Adrenal gland (tissue), 19 donors: Measurements from ENCODE around the gene RFXAP. TPM values are rescaled to one million over a fixed set of nuclear protein-coding genes. Genes with fewer than 3 reads are reported as not detected.

Source experiments
- DNase-seq, 7 donors: peaks; one replicate each; pipeline ENCODE4 v3.0.0-alpha.2; 2019 to 2020
- H3K27ac ChIP-seq, 5 donors: fragments of 200-600 bp; sonication (generic) in 4 of 5; 1 replicate in 3 of 5; 2 replicates in 2 of 5; pipeline versions ENCODE4 v1.5.1 to v1.8.0; 2016 to 2020; ENCODE audit warnings: mild to moderate bottlenecking in 1 of 5
- H3K27me3 ChIP-seq: fragments of 200-600 bp; 2 replicates; pipeline ENCODE4 v1.8.0; 2021
- H3K36me3 ChIP-seq, 2 donors: fragments of 200-600 bp; replicated peaks in 1 of 2; 1 replicate in 1 of 2; 2 replicates in 1 of 2; pipeline versions ENCODE4 v1.5.1 to v1.8.0; 2018 to 2022
- H3K4me1 ChIP-seq, 2 donors: fragments of 200-600 bp; replicated peaks in 1 of 2; 1 replicate in 1 of 2; 2 replicates in 1 of 2; pipeline versions ENCODE4 v1.5.1 to v1.8.0; 2018 to 2021
- H3K4me3 ChIP-seq, 4 donors: fragments of 200-600 bp; sonication (generic) in 3 of 4; one replicate each; pipeline ENCODE4 v1.5.1; 2016 to 2018
- H3K9me3 ChIP-seq, 3 donors: fragments of 200-600 bp; sonication (generic) in 1 of 3; replicated peaks in 1 of 3; 1 replicate in 2 of 3; 2 replicates in 1 of 3; pipeline versions ENCODE4 v1.5.1 to v1.8.0; 2016 to 2021
- CTCF ChIP-seq, 6 experiments: fragments of 450-650 bp in 4 of 6; fragments of 200-600 bp in 2 of 6; sonication (generic) in 1 of 6; IDR thresholded peaks; 1 replicate in 5 of 6; 2 replicates in 1 of 6; pipeline versions ENCODE4 v1.5.1 to v1.8.0; 2016 to 2021; ENCODE audit warnings: antibody characterized with exemption in 6 of 6, mild to moderate bottlenecking in 2 of 6, moderate library complexity in 1 of 6
- POLR2A ChIP-seq, 2 donors: fragments of 450-650 bp; IDR thresholded peaks; one replicate each; pipeline ENCODE4 v1.6.1; 2017; ENCODE audit warnings: antibody characterized with exemption in 2 of 2, mild to moderate bottlenecking in 2 of 2, moderate library complexity in 1 of 2
- WGBS, 4 donors: extraction: QIAGEN DNeasy Blood & Tissue Kit in 2 of 4; methylation state at CpG; one replicate each; pipeline versions ENCODE4 v1.1.5 to v1.1.7; 2013 to 2017; 5-methylcytosine and 5-hydroxymethylcytosine counted together
- intact Hi-C, 2 donors: fragments of 100-400 bp; cut with DNase I; formaldehyde crosslinking; loops; one replicate each; pipeline versions ENCODE4 v1.14.1 to v1.15.0; 2022 to 2023
- long read RNA-seq, 10 donors: library from polyadenylated mRNA in 3 of 10; unstranded in 2 of 10; stranded (forward) in 1 of 10; transcript quantifications; one replicate each; pipeline ENCODE4 v2.0.0 and lab custom pipeline, GENCODE V29; 2021 to 2026
- polyA plus RNA-seq, 3 donors: library from polyadenylated mRNA; stranded (reverse); fragments of 200-250 nt in 2 of 3; fragments of 350-450 nt in 1 of 3; fragmentation: Illumina TruSeq in 1 of 3; extraction: RNeasy Lipid Tissue Mini Kit (QIAGEN cat#74804) in 1 of 3; gene quantifications; one replicate each; pipeline ENCODE4 v1.2.3, GENCODE V29; 2013 to 2014
- total RNA-seq, 9 donors: library from RNA; depleted of rRNA in 4 of 9; stranded (reverse); fragments of >200 nt in 4 of 9; fragments of 120-200 nt in 1 of 9; fragmentation: NEBNext Ultra II Directional in 1 of 9; extraction: Animal tissue kit (Norgen Biotek cat#: 25700) in 1 of 9; gene quantifications; one replicate each; pipeline versions ENCODE4 v1.1.0 to v1.2.4, GENCODE V29; 2013 to 2023
- donor health status: healthy with polysubstance abuse.
- donor health status: Bipolar disorder and iron deficiency.
- donor health status: DM: yes; HTN: yes; CAD: no.
- donor health status: DM: no; HTN: no; CAD: no.
- donor health status: DM: no; HTN: no; CAD: no.
- donor health status: DM: yes; HTN: yes; CAD: no.

The RFXAP gene, protein sequence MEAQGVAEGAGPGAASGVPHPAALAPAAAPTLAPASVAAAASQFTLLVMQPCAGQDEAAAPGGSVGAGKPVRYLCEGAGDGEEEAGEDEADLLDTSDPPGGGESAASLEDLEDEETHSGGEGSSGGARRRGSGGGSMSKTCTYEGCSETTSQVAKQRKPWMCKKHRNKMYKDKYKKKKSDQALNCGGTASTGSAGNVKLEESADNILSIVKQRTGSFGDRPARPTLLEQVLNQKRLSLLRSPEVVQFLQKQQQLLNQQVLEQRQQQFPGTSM
- 1 to 10 TPM; 1.1 to 4.9 (median 2.2) TPM for total RNA-seq
- polyA plus RNA-seq, result 1 to 10 TPM; 1.9 to 4.2 (median 2.0) TPM
- long read RNA-seq, donor 1, partial matches to known transcripts, result 147 of 249 reads
- long read RNA-seq, donor 1, other reads (novel, unspliced or antisense), result 102 of 249 reads
- long read RNA-seq, donor 2, partial matches to known transcripts, result 69 of 124 reads
- long read RNA-seq, donor 2, other reads (novel, unspliced or antisense), result 53 of 124 reads
- long read RNA-seq, donor 3, partial matches to known transcripts, result 82 of 155 reads
- long read RNA-seq, donor 3, other reads (novel, unspliced or antisense), result 70 of 155 reads
- long read RNA-seq, donor 4, result 0 reads
- long read RNA-seq, donor 5, transcript RFXAP-201 (3 exons, 2,304 nt), result major isoform, 5 of 6 reads
- long read RNA-seq, donor 5, partial matches to known transcripts, result 0 of 6 reads
- long read RNA-seq, donor 5, other reads (novel, unspliced or antisense), result 1 of 6 reads
- long read RNA-seq, donor 6, partial matches to known transcripts, result 0 of 1 reads
- long read RNA-seq, donor 6, other reads (novel, unspliced or antisense), result 1 of 1 reads
- long read RNA-seq, donor 7, partial matches to known transcripts, result 48 of 79 reads
- long read RNA-seq, donor 7, other reads (novel, unspliced or antisense), result 30 of 79 reads
- long read RNA-seq, donor 8, partial matches to known transcripts, result 157 of 159 reads
- long read RNA-seq, donor 8, other reads (novel, unspliced or antisense), result 0 of 159 reads
- long read RNA-seq, donor 9, partial matches to known transcripts, result 86 of 147 reads
- long read RNA-seq, donor 9, other reads (novel, unspliced or antisense), result 60 of 147 reads
- long read RNA-seq, donor 10, partial matches to known transcripts, result 0 of 1 reads
- long read RNA-seq, donor 10, other reads (novel, unspliced or antisense), result 0 of 1 reads

- Histone ChIP-seq H3K4me1 (peaks cover 12 to 17% of the 10 kb centered on the region in 2 donors), H3K27me3 (no peaks in the 10 kb centered on the region), H3K9me3 (no peaks in the 10 kb centered on the region), H3K27ac (peak within 1 kb of the TSS in 3 of 5 donors; percentile 27 to 67 (median 27)), H3K4me3 (peak within 1 kb of the TSS in 3 of 4 donors; percentile 70 to 84 (median 84)), H3K36me3 (no peaks in the 10 kb centered on the region)
- intact Hi-C loops, result no loop called here
- TF ChIP-seq CTCF (IDR thresholded peaks at IDR 0.05), result peak in 3 of 6 experiments; percentile 11 to 27 (median 13)
- TF ChIP-seq POLR2A (IDR thresholded peaks at IDR 0.05), result peak in 1 of 2 donors; percentile 48
- 0 to 6% (median 1%) methylated on average over 12 to 78 of the region's 78 CpGs for WGBS, 4 donors
- peak; percentile 83 to 92 (median 88) for DNase-seq
Observed at GRCh38 chr13:36818804-36819738, at the start of gene RFXAP. TSS of gene RFXAP (plus strand) at chr13:36819222. CDS start at chr13:36819358, 136 bp downstream.

DNA sequence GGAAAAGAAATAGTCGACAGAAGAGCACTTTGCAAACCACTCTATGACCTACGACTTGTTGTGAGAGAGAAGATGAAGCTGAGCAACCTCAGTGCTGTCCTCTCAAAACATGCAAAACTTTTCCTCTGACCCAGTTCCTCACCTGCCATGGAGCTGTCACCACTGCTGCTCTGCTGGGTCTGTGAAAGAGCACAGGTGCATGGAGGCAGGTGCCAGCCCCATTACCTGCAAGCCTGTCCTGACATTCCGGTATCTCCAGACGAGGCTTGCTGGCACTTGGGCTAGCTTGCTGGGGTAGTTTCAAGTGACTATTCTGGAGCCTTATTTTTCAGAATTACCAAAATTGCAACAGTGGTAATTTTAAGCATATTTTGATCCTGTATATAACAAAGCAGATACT is 49.5 kb upstream of the RFXAP start:
- TF ChIP-seq CTCF (IDR thresholded peaks at IDR 0.05) (no peak), POLR2A (IDR thresholded peaks at IDR 0.05) (no peak)
- 69 to 81% (median 71%) methylated on average over 4 of the region's 4 CpGs for WGBS, 4 donors
- no peak for DNase-seq
- no peaks in the 10 kb centered on the region for H3K36me3 ChIP-seq
- no peaks in the 10 kb centered on the region for H3K27me3 ChIP-seq
- no peaks in the 10 kb centered on the region for H3K9me3 ChIP-seq
- H3K4me3 ChIP-seq, result no peak overlapping the region
- no peaks in the 10 kb centered on the region for H3K4me1 ChIP-seq
- intact Hi-C loops, result no loop called here
- no peak overlapping the region for H3K27ac ChIP-seq

GRCh38 chr13:36770741-36771140 is 48.3 kb upstream of the RFXAP start:
- TF ChIP-seq POLR2A (IDR thresholded peaks at IDR 0.05) (no peak), CTCF (IDR thresholded peaks at IDR 0.05) (no peak)
- WGBS, 4 donors, result 69 to 83% (median 74%) methylated on average over 2 of the region's 2 CpGs
- no peak for DNase-seq
- intact Hi-C loops, result no loop called here
- no peak overlapping the region for H3K27ac ChIP-seq
- no peak overlapping the region for H3K4me3 ChIP-seq
- no peaks in the 10 kb centered on the region for H3K9me3 ChIP-seq
- H3K36me3 ChIP-seq, result no peaks in the 10 kb centered on the region
- H3K27me3 ChIP-seq, result no peaks in the 10 kb centered on the region
- H3K4me1 ChIP-seq, result no peaks in the 10 kb centered on the region
